Smooth muscle cell (in vitro differentiated cells): Measurements from ENCODE around the gene PACRGL. TPM values are rescaled to one million over a fixed set of nuclear protein-coding genes. Genes with fewer than 3 reads are reported as not detected.

Experiments used
- DNase-seq: peaks from one replicate; lab custom pipeline; 2025; ENCODE audit not compliant: unreplicated experiment; lab: John Stamatoyannopoulos, UW
- H2AFZ ChIP-seq: fragments of 200-600 bp; sonication (generic); 2 replicates; pipeline ENCODE4 v1.6.0; 2016; ENCODE audit warnings: antibody characterized with exemption, low read depth, mild to moderate bottlenecking
- H3F3A ChIP-seq: fragments of 200-600 bp; sonication (generic); 2 replicates; pipeline ENCODE4 v1.6.0; 2017; ENCODE audit warnings: antibody characterized with exemption, low read depth
- H3K27ac ChIP-seq: fragments of 200-600 bp; sonication (generic); 2 replicates; pipeline ENCODE4 v1.5.1; 2016; ENCODE audit warnings: low read depth, mild to moderate bottlenecking
- H3K27me3 ChIP-seq: fragments of 200-600 bp; sonication (generic); 2 replicates; pipeline ENCODE4 v1.6.1; 2016; ENCODE audit warnings: low read depth, mild to moderate bottlenecking
- H3K36me3 ChIP-seq: fragments of 200-600 bp; sonication (generic); 2 replicates; pipeline ENCODE4 v1.5.1; 2016; ENCODE audit warnings: low read depth
- H3K4me1 ChIP-seq: fragments of 200-600 bp; sonication (generic); 2 replicates; pipeline ENCODE4 v1.5.1; 2016; ENCODE audit warnings: low read depth
- H3K4me2 ChIP-seq: fragments of 200-600 bp; sonication (generic); 2 replicates; pipeline ENCODE4 v1.6.0; 2016; ENCODE audit warnings: mild to moderate bottlenecking
- H3K4me3 ChIP-seq: fragments of 200-600 bp; sonication (generic); 2 replicates; pipeline ENCODE4 v1.5.1; 2016; ENCODE audit warnings: mild to moderate bottlenecking
- H3K79me2 ChIP-seq: fragments of 200-600 bp; sonication (generic); 2 replicates; pipeline ENCODE4 v1.6.0; 2016; ENCODE audit warnings: low read depth, mild to moderate bottlenecking
- H3K9ac ChIP-seq: fragments of 200-600 bp; sonication (generic); 2 replicates; pipeline ENCODE4 v1.6.0; 2016; ENCODE audit warnings: low read depth
- H3K9me3 ChIP-seq: fragments of 200-600 bp; sonication (generic); replicated peaks from 2 replicates; pipeline ENCODE4 v1.5.1; 2016; ENCODE audit warnings: low read depth
- H4K20me1 ChIP-seq: fragments of 200-600 bp; sonication (generic); 2 replicates; pipeline ENCODE4 v1.6.0; 2016; ENCODE audit warnings: low read depth
- CTCF ChIP-seq: fragments of 200-600 bp; sonication (generic); IDR thresholded peaks from 2 replicates; pipeline ENCODE4 v1.5.1; 2017; ENCODE audit warnings: borderline replicate concordance, mild to moderate bottlenecking, antibody characterized with exemption; ENCODE audit not compliant: insufficient read depth, poor library complexity, severe bottlenecking
- WGBS: methylation state at CpG from one replicate; pipeline ENCODE4 v1.1.7; 2016; ENCODE audit warnings: low lambda C conversion rate; 5-methylcytosine and 5-hydroxymethylcytosine counted together
- polyA plus RNA-seq: library from polyadenylated mRNA; unstranded; fragments of >200 nt; fragmentation: Nextera tagmentation; extraction: Ambion mirVana; gene quantifications from 2 replicates; pipeline ENCODE4 v1.2.1, GENCODE V29; 2016
- total RNA-seq: library from RNA; depleted of rRNA; stranded (reverse); fragments of >200 nt; gene quantifications from 2 replicates; pipeline ENCODE4 v1.2.3, GENCODE V29; 2014

The PACRGL gene
- total and polyA plus RNA-seq, 2 experiments from 2014 or later: 9.1 to 19.9 TPM

- H3K9ac ChIP-seq: no peak overlapping the region
- no peak for TF ChIP-seq CTCF
- H4K20me1 ChIP-seq: no peaks in the 10 kb centered on the region
- DNase-seq: no peak
- 94% methylated on average over 1 of the region's 1 CpG for WGBS
- H3F3A ChIP-seq: no peaks in the 10 kb centered on the region
- H3K4me3 ChIP-seq: no peak overlapping the region
- H3K27me3 ChIP-seq: no peaks in the 10 kb centered on the region
- no peak overlapping the region for H2AFZ ChIP-seq
- no peak overlapping the region for H3K27ac ChIP-seq
- H3K36me3 ChIP-seq: no peaks in the 10 kb centered on the region
- no peaks in the 10 kb centered on the region for H3K4me1 ChIP-seq
- no peaks in the 10 kb centered on the region for H3K79me2 ChIP-seq
- H3K9me3 ChIP-seq: no peaks in the 10 kb centered on the region
- H3K4me2 ChIP-seq: no peak overlapping the region
Measured at GRCh38 chr4:20681271-20681670, 19.0 kb upstream of the PACRGL start.

GRCh38 chr4:20682853-20683252, 17.4 kb upstream of the PACRGL start:
- Histone ChIP-seq H3K36me3 (no peaks in the 10 kb centered on the region), H3K27ac (no peak overlapping the region), H4K20me1 (no peaks in the 10 kb centered on the region), H3K79me2 (no peaks in the 10 kb centered on the region), H3F3A (no peaks in the 10 kb centered on the region), H2AFZ (no peak overlapping the region), H3K9ac (no peak overlapping the region), H3K4me2 (no peak overlapping the region), H3K27me3 (no peaks in the 10 kb centered on the region), H3K4me1 (no peaks in the 10 kb centered on the region), H3K9me3 (no peaks in the 10 kb centered on the region), H3K4me3 (no peak overlapping the region)
- WGBS: 85% methylated on average over 3 of the region's 3 CpGs
- no peak for DNase-seq
- no peak for TF ChIP-seq CTCF

- Histone ChIP-seq H3K36me3 (no peaks in the 10 kb centered on the region), H3K79me2 (no peaks in the 10 kb centered on the region), H3K4me1 (no peaks in the 10 kb centered on the region), H4K20me1 (no peaks in the 10 kb centered on the region), H3K27ac (no peak overlapping the region), H2AFZ (no peak overlapping the region), H3F3A (no peaks in the 10 kb centered on the region), H3K4me2 (no peak overlapping the region), H3K9ac (no peak overlapping the region), H3K4me3 (no peak overlapping the region), H3K27me3 (no peaks in the 10 kb centered on the region), H3K9me3 (no peaks in the 10 kb centered on the region)
- no peak for TF ChIP-seq CTCF
- WGBS: 96% methylated on average over 3 of the region's 3 CpGs
- no peak for DNase-seq
Measured at GRCh38 chr4:20683766-20684165, 16.5 kb upstream of the PACRGL start.
